HCT116 (cell line): Measurements from ENCODE around the gene PRKCA. TPM values are rescaled to one million over a fixed set of nuclear protein-coding genes. Genes with fewer than 3 reads are reported as not detected.

ENCODE experiments used
- ATAC-seq: fragments of 200-7000 bp; cut with Tn5 transposase; 2 replicates; pipeline ENCODE4 v1.9.1; 2020; ENCODE audit warnings: mild to moderate bottlenecking, moderate library complexity
- BruUV-seq: library from RNA; stranded (reverse); fragments of 400-500 nt; replicated peaks from 2 replicates; lab custom pipeline; 2021; lab: Mats Ljungman, UMichigan
- CTCF ChIA-PET: fragments of 300-600 bp; sonication (Branson Sonifier 250); formaldehyde crosslinking; loops from one replicate; lab custom pipeline; 2021; ENCODE audit warnings: antibody characterized with exemption; lab: Charles Lee
- POLR2A ChIA-PET: fragments of 300-600, 350-600 bp; sonication (Branson Sonifier 250); formaldehyde crosslinking; loops from one replicate; lab custom pipeline; 2021; ENCODE audit warnings: antibody characterized with exemption; lab: Charles Lee
- RAD21 ChIA-PET, 2 experiments: fragments of 300-600 bp; sonication (Branson Sonifier 250); formaldehyde crosslinking; loops; one replicate each; lab custom pipeline; 2023; ENCODE audit warnings: low total read pairs in 2 of 2; ENCODE audit not compliant: uncharacterized antibody in 2 of 2, unreplicated experiment in 2 of 2, low non-redundant PET in 1 of 2; lab: Charles Lee
- DNase-seq: peaks from one replicate; pipeline ENCODE4 v3.0.0-alpha.2; 2010; ENCODE audit warnings: low read depth, low spot score
- H2AFZ ChIP-seq: fragments of 200-600 bp; shearing (Covaris generic), sonication (generic); 2 replicates; pipeline ENCODE4 v1.6.1; 2017; ENCODE audit warnings: low read depth, mixed run types, mixed read lengths, antibody characterized with exemption, low read length; ENCODE audit not compliant: poor library complexity, severe bottlenecking
- H3K27ac ChIP-seq: 2 replicates; pipeline ENCODE4 v1.5.1; 2012; ENCODE audit warnings: low read depth, low read length
- H3K27me3 ChIP-seq: fragments of 200-600 bp; sonication (generic); 2 replicates; pipeline ENCODE4 v1.6.1; 2016; ENCODE audit warnings: mixed run types, low read length, mixed read lengths; ENCODE audit not compliant: insufficient read depth
- H3K36me3 ChIP-seq, 2 experiments: fragments of 200-500 bp in 1 of 2; fragments of 200-600 bp in 1 of 2; sonication (Bioruptor generic) in 1 of 2; sonication (generic) in 1 of 2; 2 replicates each; pipeline versions ENCODE4 v1.5.1 to v1.6.1; 2014 to 2016; ENCODE audit warnings: low read length in 2 of 2, inconsistent platforms in 1 of 2, mixed read lengths in 1 of 2, mixed run types in 1 of 2; ENCODE audit not compliant: insufficient read depth in 2 of 2, control insufficient read depth in 1 of 2
- H3K4me1 ChIP-seq, 2 experiments: fragments of 200-600 bp in 1 of 2; sonication (generic) in 1 of 2; 2 replicates each; pipeline versions ENCODE4 v1.5.1 to v1.6.1; 2012 to 2017; ENCODE audit warnings: low read length in 2 of 2, inconsistent platforms in 1 of 2, mild to moderate bottlenecking in 1 of 2, mixed read lengths in 1 of 2, mixed run types in 1 of 2, moderate library complexity in 1 of 2; ENCODE audit not compliant: insufficient read depth in 2 of 2, control insufficient read depth in 1 of 2
- H3K4me2 ChIP-seq: fragments of 200-600 bp; sonication (generic); 2 replicates; pipeline ENCODE4 v1.6.1; 2017; ENCODE audit warnings: mixed run types, low read length, mixed read lengths
- H3K4me3 ChIP-seq, 2 experiments: fragments of 200-600 bp in 1 of 2; sonication (generic) in 1 of 2; replicated peaks in 1 of 2; 2 replicates each; pipeline ENCODE4 v1.5.1; 2011 to 2016; ENCODE audit warnings: low read length in 2 of 2, control low read depth in 1 of 2, low read depth in 1 of 2, mild to moderate bottlenecking in 1 of 2, mixed read lengths in 1 of 2, mixed run types in 1 of 2
- H3K79me2 ChIP-seq: fragments of 200-600 bp; sonication (generic); 2 replicates; pipeline ENCODE4 v1.6.1; 2017; ENCODE audit warnings: mild to moderate bottlenecking, mixed run types, low read length, moderate library complexity, mixed read lengths; ENCODE audit not compliant: insufficient read depth
- H3K9ac ChIP-seq: fragments of 200-600 bp; sonication (generic); 2 replicates; pipeline ENCODE4 v1.6.1; 2016; ENCODE audit warnings: low read length, mixed read lengths
- H3K9me2 ChIP-seq: fragments of 200-600 bp; sonication (generic), shearing (Covaris generic); 2 replicates; pipeline ENCODE4 v1.6.1; 2017; ENCODE audit warnings: mixed run types, mild to moderate bottlenecking, moderate library complexity; ENCODE audit not compliant: insufficient read depth
- H3K9me3 ChIP-seq, 2 experiments: fragments of 200-500 bp in 1 of 2; fragments of 200-600 bp in 1 of 2; sonication (Bioruptor generic) in 1 of 2; sonication (generic) in 1 of 2; 2 replicates each; pipeline ENCODE4 v1.6.1; 2014 to 2017; ENCODE audit warnings: low read length in 2 of 2, mixed read lengths in 2 of 2, inconsistent platforms in 1 of 2, low read depth in 1 of 2, mild to moderate bottlenecking in 1 of 2, mixed run types in 1 of 2, moderate library complexity in 1 of 2; ENCODE audit not compliant: control insufficient read depth in 1 of 2, insufficient read depth in 1 of 2
- H4K20me1 ChIP-seq: fragments of 200-600 bp; sonication (generic), shearing (Covaris generic); 2 replicates; pipeline ENCODE4 v1.6.1; 2017; ENCODE audit warnings: mixed run types, mild to moderate bottlenecking, moderate library complexity; ENCODE audit not compliant: insufficient read depth
- CEBPB ChIP-seq: IDR thresholded peaks from 2 replicates; pipeline ENCODE4 v1.6.1; 2012; ENCODE audit warnings: low read depth
- POLR2AphosphoS5 ChIP-seq: IDR thresholded peaks from 2 replicates; pipeline ENCODE4 v1.6.1; 2011; ENCODE audit warnings: mild to moderate bottlenecking, low read depth, low read length, moderate library complexity
- SP1 ChIP-seq: IDR thresholded peaks from 2 replicates; pipeline ENCODE4 v1.6.1; 2012; ENCODE audit warnings: low read depth
- ZNF274 ChIP-seq: fragments of 200-500 bp; sonication (Bioruptor generic); IDR thresholded peaks from 2 replicates; pipeline ENCODE4 v1.6.1; 2014; ENCODE audit warnings: mild to moderate bottlenecking, low read depth, low read length, inconsistent platforms
- intact Hi-C: fragments of 100-400 bp; cut with micrococcal nuclease; formaldehyde crosslinking; loops from 2 replicates; pipeline ENCODE4 v1.10.0; 2022
- total RNA-seq: library from RNA; stranded (reverse); gene quantifications from one replicate; pipeline ENCODE4 v1.2.1, GENCODE V29; 2021; ENCODE audit not compliant: unreplicated experiment
- TF ChIP-seq, protein P1 (sequence below): IDR thresholded peaks from 2 replicates; pipeline ENCODE4 v1.6.1; 2011; ENCODE audit warnings: mild to moderate bottlenecking, low read length, moderate library complexity; ENCODE audit not compliant: insufficient replicate concordance; ENCODE audit errors: extremely low read depth
- TF ChIP-seq, protein P2 (sequence below): IDR thresholded peaks from 2 replicates; pipeline ENCODE4 v1.6.1; 2012; ENCODE audit warnings: low read depth
- TF ChIP-seq, protein P3 (sequence below): IDR thresholded peaks from 2 replicates; pipeline ENCODE4 v1.6.1; 2012

The PRKCA gene
- total RNA-seq, 1 experiment from 2014 or later, result 18.8 TPM

DNA sequence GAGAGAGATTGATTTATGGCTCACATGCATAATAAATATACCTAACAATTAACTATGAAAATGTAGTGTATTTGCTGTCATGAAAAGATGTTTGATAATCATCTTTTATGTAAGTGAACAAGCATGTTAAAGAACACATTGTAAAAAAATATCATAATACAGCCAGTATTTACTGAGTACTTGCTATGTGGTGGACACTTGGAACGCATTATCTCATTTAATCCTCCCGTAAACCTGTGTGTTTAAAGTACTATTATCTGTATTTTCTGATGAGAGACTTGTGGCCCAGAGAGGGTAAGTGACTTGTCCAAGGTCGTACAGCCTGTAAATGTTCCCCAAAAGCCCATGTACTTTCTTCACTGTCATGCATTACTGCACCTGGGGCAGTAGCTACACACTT lies 70.7 kb downstream of the PRKCA start:
- Histone ChIP-seq H3K27me3 (no peaks in the 10 kb centered on the region), H3K4me2 (no peak overlapping the region), H3K9ac (no peak overlapping the region), H3K9me2 (no peaks in the 10 kb centered on the region), H2AFZ (no peak overlapping the region), H3K9me3 (no peaks in the 10 kb centered on the region), H3K27ac (no peak overlapping the region), H3K4me3 (no peak overlapping the region), H4K20me1 (no peaks in the 10 kb centered on the region), H3K79me2 (no peaks in the 10 kb centered on the region), H3K36me3 (no peaks in the 10 kb centered on the region), H3K4me1 (no peaks in the 10 kb centered on the region)
- ChIA-PET RAD21 (no interaction called here), CTCF (no interaction called here), POLR2A (no interaction called here)
- no peak for DNase-seq
- intact Hi-C loops, result no loop called here
- ATAC-seq, result no peak
- no TSS peak for BruUV-seq
- TF ChIP-seq, protein P1, sequence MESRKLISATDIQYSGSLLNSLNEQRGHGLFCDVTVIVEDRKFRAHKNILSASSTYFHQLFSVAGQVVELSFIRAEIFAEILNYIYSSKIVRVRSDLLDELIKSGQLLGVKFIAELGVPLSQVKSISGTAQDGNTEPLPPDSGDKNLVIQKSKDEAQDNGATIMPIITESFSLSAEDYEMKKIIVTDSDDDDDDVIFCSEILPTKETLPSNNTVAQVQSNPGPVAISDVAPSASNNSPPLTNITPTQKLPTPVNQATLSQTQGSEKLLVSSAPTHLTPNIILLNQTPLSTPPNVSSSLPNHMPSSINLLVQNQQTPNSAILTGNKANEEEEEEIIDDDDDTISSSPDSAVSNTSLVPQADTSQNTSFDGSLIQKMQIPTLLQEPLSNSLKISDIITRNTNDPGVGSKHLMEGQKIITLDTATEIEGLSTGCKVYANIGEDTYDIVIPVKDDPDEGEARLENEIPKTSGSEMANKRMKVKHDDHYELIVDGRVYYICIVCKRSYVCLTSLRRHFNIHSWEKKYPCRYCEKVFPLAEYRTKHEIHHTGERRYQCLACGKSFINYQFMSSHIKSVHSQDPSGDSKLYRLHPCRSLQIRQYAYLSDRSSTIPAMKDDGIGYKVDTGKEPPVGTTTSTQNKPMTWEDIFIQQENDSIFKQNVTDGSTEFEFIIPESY, result no peak
- TF ChIP-seq CEBPB, result no peak

DNA sequence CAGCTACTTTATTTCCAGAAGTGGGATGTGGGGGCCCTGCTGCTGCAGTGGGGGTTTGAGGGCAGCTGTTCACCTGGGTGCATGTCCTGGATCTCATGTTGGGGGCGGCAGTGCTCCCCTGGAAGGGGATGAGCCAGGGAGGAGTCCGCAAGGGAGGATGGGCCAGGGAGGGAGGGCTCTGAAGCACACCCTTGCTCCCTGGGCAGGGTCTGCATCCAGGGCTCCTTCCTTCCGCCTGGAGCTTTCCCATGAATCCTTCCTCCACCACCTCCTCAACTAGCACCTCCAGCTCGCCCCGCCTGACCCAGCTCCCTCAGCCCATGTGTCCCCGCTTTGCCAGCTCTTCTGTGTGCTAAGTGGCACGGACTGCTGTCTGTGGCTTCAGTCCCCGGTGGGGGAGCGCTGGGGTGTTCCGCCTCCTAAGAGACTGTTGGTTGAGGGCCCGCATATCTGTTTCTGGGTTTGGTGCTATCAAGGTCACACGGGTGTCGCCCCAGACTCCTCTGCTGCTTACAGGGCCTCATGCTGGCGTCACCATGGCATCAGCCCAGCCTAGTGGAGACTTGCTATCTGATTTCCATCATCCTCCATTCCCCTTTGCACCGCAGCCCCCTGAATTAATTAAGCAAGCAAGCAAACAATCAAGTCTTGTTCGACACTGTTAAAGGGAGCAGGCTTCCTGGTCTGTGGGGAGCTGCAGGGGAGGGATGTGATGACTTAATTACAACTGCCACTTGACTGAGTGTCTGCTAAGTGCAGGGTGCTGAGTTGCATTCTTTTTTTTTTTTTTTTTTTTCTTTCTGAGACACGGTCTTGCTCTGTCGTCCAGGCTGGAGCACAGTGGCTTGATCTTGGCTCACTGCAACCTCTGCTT lies 71.8 kb downstream of the PRKCA start:
- CTCF ChIA-PET, result no interaction called here

More for the DNA sequence above, 71.8 kb downstream of the PRKCA start:
- Histone ChIP-seq H3K4me3 (no peak overlapping the region), H3K4me1 (no peaks in the 10 kb centered on the region), H2AFZ (no peak overlapping the region), H3K9me3 (no peaks in the 10 kb centered on the region), H3K9ac (no peak overlapping the region), H3K27me3 (no peaks in the 10 kb centered on the region), H3K4me2 (no peak overlapping the region), H4K20me1 (no peaks in the 10 kb centered on the region), H3K79me2 (no peaks in the 10 kb centered on the region), H3K36me3 (no peaks in the 10 kb centered on the region), H3K27ac (no peak overlapping the region), H3K9me2 (no peaks in the 10 kb centered on the region)
- intact Hi-C loops, result no loop called here
- ATAC-seq (no peak), DNase-seq (no peak)
- ChIA-PET POLR2A (no interaction called here), RAD21 (no interaction called here)
- BruUV-seq, result no TSS peak
- TF ChIP-seq, protein P1, result no peak
- TF ChIP-seq POLR2AphosphoS5 (no peak), SP1 (no peak), ZNF274 (no peak)
- TF ChIP-seq, protein P2, sequence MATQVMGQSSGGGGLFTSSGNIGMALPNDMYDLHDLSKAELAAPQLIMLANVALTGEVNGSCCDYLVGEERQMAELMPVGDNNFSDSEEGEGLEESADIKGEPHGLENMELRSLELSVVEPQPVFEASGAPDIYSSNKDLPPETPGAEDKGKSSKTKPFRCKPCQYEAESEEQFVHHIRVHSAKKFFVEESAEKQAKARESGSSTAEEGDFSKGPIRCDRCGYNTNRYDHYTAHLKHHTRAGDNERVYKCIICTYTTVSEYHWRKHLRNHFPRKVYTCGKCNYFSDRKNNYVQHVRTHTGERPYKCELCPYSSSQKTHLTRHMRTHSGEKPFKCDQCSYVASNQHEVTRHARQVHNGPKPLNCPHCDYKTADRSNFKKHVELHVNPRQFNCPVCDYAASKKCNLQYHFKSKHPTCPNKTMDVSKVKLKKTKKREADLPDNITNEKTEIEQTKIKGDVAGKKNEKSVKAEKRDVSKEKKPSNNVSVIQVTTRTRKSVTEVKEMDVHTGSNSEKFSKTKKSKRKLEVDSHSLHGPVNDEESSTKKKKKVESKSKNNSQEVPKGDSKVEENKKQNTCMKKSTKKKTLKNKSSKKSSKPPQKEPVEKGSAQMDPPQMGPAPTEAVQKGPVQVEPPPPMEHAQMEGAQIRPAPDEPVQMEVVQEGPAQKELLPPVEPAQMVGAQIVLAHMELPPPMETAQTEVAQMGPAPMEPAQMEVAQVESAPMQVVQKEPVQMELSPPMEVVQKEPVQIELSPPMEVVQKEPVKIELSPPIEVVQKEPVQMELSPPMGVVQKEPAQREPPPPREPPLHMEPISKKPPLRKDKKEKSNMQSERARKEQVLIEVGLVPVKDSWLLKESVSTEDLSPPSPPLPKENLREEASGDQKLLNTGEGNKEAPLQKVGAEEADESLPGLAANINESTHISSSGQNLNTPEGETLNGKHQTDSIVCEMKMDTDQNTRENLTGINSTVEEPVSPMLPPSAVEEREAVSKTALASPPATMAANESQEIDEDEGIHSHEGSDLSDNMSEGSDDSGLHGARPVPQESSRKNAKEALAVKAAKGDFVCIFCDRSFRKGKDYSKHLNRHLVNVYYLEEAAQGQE, result no peak
- TF ChIP-seq, protein P3, sequence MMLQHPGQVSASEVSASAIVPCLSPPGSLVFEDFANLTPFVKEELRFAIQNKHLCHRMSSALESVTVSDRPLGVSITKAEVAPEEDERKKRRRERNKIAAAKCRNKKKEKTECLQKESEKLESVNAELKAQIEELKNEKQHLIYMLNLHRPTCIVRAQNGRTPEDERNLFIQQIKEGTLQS, result no peak
